Astrocyte (in vitro differentiated cells and primary cell): ENCODE data around the gene PDP2. TPM values are rescaled to one million over a fixed set of nuclear protein-coding genes. Genes with fewer than 3 reads are reported as not detected.

Experiments used
- DNase-seq: peaks from one replicate; pipeline ENCODE4 v3.0.0-alpha.2; 2010; ENCODE audit warnings: low read depth
- FAIRE-seq: peaks from 2 replicates; lab custom pipeline; 2011; peaks lifted over from hg19 to GRCh38; lab: Jason Lieb, UNC
- H2AFZ ChIP-seq: 2 replicates; pipeline ENCODE4 v1.6.0; 2012; ENCODE audit warnings: low read depth, low read length, inconsistent platforms
- H3K27ac ChIP-seq: 2 replicates; pipeline ENCODE4 v1.5.1; 2011; ENCODE audit warnings: low read depth, low read length, inconsistent platforms
- H3K27me3 ChIP-seq: 2 replicates; pipeline ENCODE4 v1.6.0; 2011; ENCODE audit warnings: low read length, inconsistent platforms; ENCODE audit not compliant: insufficient read depth
- H3K36me3 ChIP-seq: 2 replicates; pipeline ENCODE4 v1.5.1; 2011; ENCODE audit warnings: low read length, inconsistent platforms; ENCODE audit not compliant: insufficient read depth
- H3K4me1 ChIP-seq: 2 replicates; pipeline ENCODE4 v1.5.1; 2011; ENCODE audit warnings: low read length, inconsistent platforms; ENCODE audit not compliant: insufficient read depth
- H3K4me2 ChIP-seq: 2 replicates; pipeline ENCODE4 v1.6.0; 2012; ENCODE audit warnings: low read length, inconsistent platforms
- H3K4me3 ChIP-seq: 2 replicates; pipeline ENCODE4 v1.5.1; 2011; ENCODE audit warnings: low read depth, mild to moderate bottlenecking, low read length, inconsistent platforms; ENCODE audit not compliant: insufficient read depth
- H3K79me2 ChIP-seq: 2 replicates; pipeline ENCODE4 v1.6.0; 2012; ENCODE audit warnings: mild to moderate bottlenecking, low read length, inconsistent platforms; ENCODE audit not compliant: insufficient read depth
- H3K9ac ChIP-seq: 2 replicates; pipeline ENCODE4 v1.6.0; 2012; ENCODE audit warnings: mild to moderate bottlenecking, low read length, inconsistent platforms
- H3K9me3 ChIP-seq: 2 replicates; pipeline ENCODE4 v1.5.1; 2012; ENCODE audit warnings: low read depth, mild to moderate bottlenecking, low read length, inconsistent platforms; ENCODE audit not compliant: insufficient read depth
- H4K20me1 ChIP-seq: 2 replicates; pipeline ENCODE4 v1.6.0; 2012; ENCODE audit warnings: low read length, inconsistent platforms; ENCODE audit not compliant: insufficient read depth
- H3K27ac Mint-ChIP-seq: one replicate; pipeline ENCODE4 v1.8.0; 2021; ENCODE audit warnings: mild to moderate bottlenecking, mixed read lengths; ENCODE audit not compliant: unreplicated experiment
- H3K27me3 Mint-ChIP-seq: one replicate; pipeline ENCODE4 v1.8.0; 2021; ENCODE audit warnings: low read depth, mixed read lengths; ENCODE audit not compliant: unreplicated experiment
- H3K36me3 Mint-ChIP-seq: one replicate; pipeline ENCODE4 v1.8.0; 2021; ENCODE audit warnings: low read depth, mixed read lengths; ENCODE audit not compliant: unreplicated experiment
- H3K4me1 Mint-ChIP-seq: one replicate; pipeline ENCODE4 v1.8.0; 2021; ENCODE audit warnings: low read depth, mixed read lengths; ENCODE audit not compliant: unreplicated experiment
- H3K4me3 Mint-ChIP-seq: one replicate; pipeline ENCODE4 v1.8.0; 2021; ENCODE audit warnings: mild to moderate bottlenecking, moderate library complexity, mixed read lengths; ENCODE audit not compliant: unreplicated experiment
- H3K9me3 Mint-ChIP-seq: one replicate; pipeline ENCODE4 v1.8.0; 2021; ENCODE audit warnings: mild to moderate bottlenecking, mixed read lengths; ENCODE audit not compliant: unreplicated experiment
- CTCF ChIP-seq: IDR thresholded peaks from 2 replicates; pipeline ENCODE4 v1.5.1; 2011; ENCODE audit warnings: low read depth, mild to moderate bottlenecking, inconsistent platforms, low read length, moderate library complexity; ENCODE audit not compliant: insufficient read depth
- EZH2 ChIP-seq: IDR thresholded peaks from 2 replicates; pipeline ENCODE4 v1.6.1; 2012; ENCODE audit warnings: mild to moderate bottlenecking, low read length, inconsistent platforms; ENCODE audit not compliant: insufficient read depth
- total RNA-seq: library from RNA; stranded (reverse); gene quantifications from 2 replicates; pipeline ENCODE4 v1.2.1, GENCODE V29; 2021

Gene PDP2
- total RNA-seq, 1 donor from 2014 or later, result 16.8 TPM

- Histone ChIP-seq H3K9ac (no peak overlapping the region), H3K4me2 (no peak overlapping the region), H3K27ac (no peak overlapping the region), H3K9me3 (no peaks in the 10 kb centered on the region), H3K36me3 (no peaks in the 10 kb centered on the region), H4K20me1 (peaks cover 5% of the 10 kb centered on the region), H3K27me3 (peaks cover 35% of the 10 kb centered on the region), H3K4me3 (no peak overlapping the region), H2AFZ (no peak overlapping the region), H3K79me2 (no peaks in the 10 kb centered on the region), H3K4me1 (peaks cover 3% of the 10 kb centered on the region)
- Mint-ChIP-seq H3K36me3 (no peaks in the 10 kb centered on the region), H3K27ac (no peak overlapping the region), H3K27me3 (peaks cover 77% of the 10 kb centered on the region), H3K4me1 (peaks cover 5% of the 10 kb centered on the region), H3K9me3 (peaks cover 2% of the 10 kb centered on the region), H3K4me3 (no peak overlapping the region)
- no peak for FAIRE-seq
- TF ChIP-seq CTCF (no peak), EZH2 (no peak)
- DNase-seq, result no peak
Measured at GRCh38 chr16:66849549-66849948, 30.8 kb upstream of the PDP2 start.

GRCh38 chr16:66850115-66850815 is 30.1 kb upstream of the PDP2 start:
- FAIRE-seq, result no peak

More at GRCh38 chr16:66850115-66850815, 30.1 kb upstream of the PDP2 start:
- TF ChIP-seq CTCF (no peak), EZH2 (no peak)
- no peak overlapping the region for H2AFZ ChIP-seq
- peaks cover 28% of the 10 kb centered on the region for H3K27me3 ChIP-seq
- no peak overlapping the region for H3K4me2 ChIP-seq
- peaks cover 4% of the 10 kb centered on the region for H4K20me1 ChIP-seq
- DNase-seq, result no peak
- Mint-ChIP-seq H3K27me3 (peaks cover 76% of the 10 kb centered on the region), H3K4me1 (peaks cover 5% of the 10 kb centered on the region), H3K27ac (no peak overlapping the region), H3K4me3 (no peak overlapping the region), H3K9me3 (peaks cover 1% of the 10 kb centered on the region), H3K36me3 (no peaks in the 10 kb centered on the region)
- no peaks in the 10 kb centered on the region for H3K4me1 ChIP-seq
- no peak overlapping the region for H3K9ac ChIP-seq
- H3K4me3 ChIP-seq, result no peak overlapping the region
- no peaks in the 10 kb centered on the region for H3K9me3 ChIP-seq
- H3K36me3 ChIP-seq, result no peaks in the 10 kb centered on the region
- no peaks in the 10 kb centered on the region for H3K79me2 ChIP-seq
- H3K27ac ChIP-seq, result no peak overlapping the region
